Choroid plexus epithelial cell (primary cell): ENCODE measurements around the gene RBMS3.
A peak's percentile ranks its signal among the peaks of the same experiment; 100 is the strongest.

Experiments used
- DNase-seq: peaks from one replicate; pipeline ENCODE4 v3.0.0-alpha.2; 2010; ENCODE audit warnings: low read depth
- H3K4me3 ChIP-seq: 2 replicates; pipeline ENCODE4 v1.5.1; 2011; ENCODE audit warnings: low read depth, mild to moderate bottlenecking, control low read depth, low read length, moderate library complexity
- CTCF ChIP-seq: conservative IDR thresholded peaks from 2 replicates; pipeline ENCODE4 v1.5.1; 2011; ENCODE audit warnings: low read depth, mild to moderate bottlenecking, control low read depth, inconsistent platforms, low read length, moderate library complexity

The RBMS3 gene

GRCh38 chr3:29720665-29721064 lies 439.8 kb downstream of the RBMS3 start:
- no peak for DNase-seq
- H3K4me3 ChIP-seq: no peak overlapping the region
- TF ChIP-seq CTCF: no peak

GRCh38 chr3:29721789-29722188 lies 440.9 kb downstream of the RBMS3 start:
- H3K4me3 ChIP-seq: no peak overlapping the region
- no peak for TF ChIP-seq CTCF
- peak; percentile 29 for DNase-seq

- no peak for TF ChIP-seq CTCF
- DNase-seq: peak; percentile 32
- H3K4me3 ChIP-seq: no peak overlapping the region
Measured at GRCh38 chr3:29731050-29731449, 450.2 kb downstream of the RBMS3 start.

DNA sequence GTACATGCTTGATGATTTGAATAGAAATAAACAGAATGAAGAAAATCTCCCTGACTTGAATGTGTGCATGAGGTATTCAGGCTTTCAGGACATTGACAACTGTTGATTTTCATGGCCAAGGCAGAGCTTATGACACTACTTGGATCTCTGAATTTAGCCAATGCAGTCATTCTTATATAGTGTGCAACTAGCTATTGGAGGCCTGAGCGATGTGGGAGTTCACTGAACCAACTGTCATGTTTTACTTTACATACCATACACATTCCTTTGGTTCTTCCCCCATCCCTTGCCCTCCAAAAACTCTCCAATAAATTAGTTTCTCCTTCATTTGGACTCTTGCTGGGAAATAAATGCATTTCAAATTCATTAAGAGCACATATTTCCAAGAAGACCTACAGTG lies 460.4 kb downstream of the RBMS3 start:
- no peak for TF ChIP-seq CTCF
- DNase-seq: no peak
- no peak overlapping the region for H3K4me3 ChIP-seq

- no peak for TF ChIP-seq CTCF
- DNase-seq: no peak
- H3K4me3 ChIP-seq: no peak overlapping the region
Measured at GRCh38 chr3:29745232-29745870, 464.5 kb downstream of the RBMS3 start.

GRCh38 chr3:29746163-29746760 lies 465.4 kb downstream of the RBMS3 start:
- no peak for DNase-seq
- H3K4me3 ChIP-seq: no peak overlapping the region
- TF ChIP-seq CTCF: no peak

DNA sequence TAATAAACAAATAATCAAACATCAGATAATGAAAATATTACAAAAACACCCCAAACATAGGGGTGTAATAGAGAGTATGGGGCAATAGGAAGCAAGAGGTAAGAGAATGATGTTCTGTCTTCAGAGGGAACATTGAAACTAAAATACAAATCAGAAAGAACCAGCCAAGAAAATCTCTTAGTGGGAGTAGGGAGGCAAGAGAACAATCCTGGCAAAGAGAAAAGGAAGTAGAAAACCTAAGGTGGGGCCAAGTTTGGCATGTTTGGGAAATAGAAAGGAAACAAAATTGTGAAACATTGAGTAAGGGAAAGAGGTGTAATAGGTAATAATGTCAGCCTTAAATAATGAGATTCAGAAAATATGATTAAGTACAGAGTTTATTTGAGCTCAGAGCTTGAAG lies 467.1 kb downstream of the RBMS3 start:
- TF ChIP-seq CTCF: no peak
- no peak for DNase-seq
- no peak overlapping the region for H3K4me3 ChIP-seq
